SW 1271 (cell line): ENCODE data around the gene MBOAT1.

Experiments used
- DNase-seq, 2 experiments: peaks; one replicate each; lab custom pipeline; 2025; lab: John Stamatoyannopoulos, UW

The MBOAT1 gene

GRCh38 chr6:20234136-20234535 lies 21.9 kb upstream of the MBOAT1 start:
- no peak for DNase-seq

DNA sequence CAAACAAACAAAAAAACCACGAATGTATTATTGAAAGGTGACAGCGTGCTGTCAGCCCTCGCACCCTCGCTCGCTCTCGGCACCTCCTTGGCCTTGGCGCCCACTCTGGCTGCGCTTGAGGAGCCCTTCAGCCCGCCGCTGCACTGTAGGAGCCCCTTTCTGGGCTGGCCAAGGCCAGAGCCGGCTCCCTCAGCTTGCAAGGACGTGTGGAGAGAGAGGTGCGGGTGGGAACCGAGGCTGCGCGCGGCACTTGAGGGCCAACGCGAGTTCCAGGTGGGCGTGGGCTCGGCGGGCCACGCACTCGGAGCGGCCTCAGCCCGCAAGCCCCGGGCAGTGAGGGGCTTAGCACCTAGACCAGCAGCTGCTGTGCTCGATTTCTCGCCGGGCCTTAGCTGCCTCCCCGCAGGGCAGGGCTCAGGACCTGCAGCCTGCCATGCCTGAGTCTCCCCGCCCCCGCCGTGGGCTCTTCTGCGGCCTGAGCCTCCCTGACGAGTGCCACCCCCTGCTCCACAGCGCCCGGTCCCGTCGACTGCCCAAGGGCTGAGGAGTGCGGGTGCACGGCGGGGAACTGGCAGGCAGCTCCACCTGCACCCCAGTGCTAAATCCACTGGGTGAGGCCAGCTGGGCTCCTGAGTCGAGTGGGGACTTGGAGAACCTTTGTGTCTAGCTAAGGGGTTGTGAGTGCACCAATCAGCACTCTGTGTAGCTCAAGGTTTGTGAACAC lies 20.9 kb upstream of the MBOAT1 start:
- no peak for DNase-seq

DNA sequence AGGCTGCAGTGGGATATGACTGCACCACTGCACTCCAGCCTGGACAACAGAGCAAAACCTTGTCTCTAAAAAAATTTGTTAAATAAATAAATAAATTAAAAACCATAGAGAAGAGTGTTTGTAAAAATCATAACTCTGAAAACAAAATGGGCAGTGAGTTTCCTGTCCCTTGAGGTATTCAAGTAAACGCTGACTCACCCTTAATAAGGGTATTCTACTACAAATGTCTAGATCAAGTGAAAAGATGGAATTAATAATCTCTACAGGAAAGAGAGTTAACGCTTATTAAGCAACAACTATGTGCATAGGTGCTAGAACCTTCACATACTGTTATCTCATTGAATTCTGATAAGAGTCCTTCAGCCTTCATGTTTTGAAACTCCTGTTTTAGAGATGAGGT lies 19.9 kb upstream of the MBOAT1 start:
- no peak for DNase-seq

GRCh38 chr6:20230401-20231119 lies 18.3 kb upstream of the MBOAT1 start:
- DNase-seq, result no peak

DNA sequence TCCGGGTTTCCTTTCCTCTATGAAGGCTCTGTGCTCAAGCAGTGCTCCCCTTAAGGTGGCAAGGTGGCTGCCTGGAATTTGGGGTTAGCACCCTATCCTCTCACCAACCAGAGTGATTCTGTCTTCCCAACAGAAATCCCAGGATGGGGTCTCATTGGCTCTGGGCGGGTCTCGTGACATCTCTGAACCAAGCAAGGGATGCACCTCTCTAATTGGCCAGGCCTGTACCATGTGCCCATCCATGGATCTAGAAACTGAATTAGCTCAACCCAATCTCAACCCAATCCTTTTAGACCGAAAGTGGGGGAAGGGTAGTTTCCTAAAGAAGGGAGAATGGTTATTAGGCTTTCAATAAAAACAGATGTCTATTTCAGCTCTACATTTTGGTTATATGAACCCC lies 17.6 kb upstream of the MBOAT1 start:
- no peak for DNase-seq

DNA sequence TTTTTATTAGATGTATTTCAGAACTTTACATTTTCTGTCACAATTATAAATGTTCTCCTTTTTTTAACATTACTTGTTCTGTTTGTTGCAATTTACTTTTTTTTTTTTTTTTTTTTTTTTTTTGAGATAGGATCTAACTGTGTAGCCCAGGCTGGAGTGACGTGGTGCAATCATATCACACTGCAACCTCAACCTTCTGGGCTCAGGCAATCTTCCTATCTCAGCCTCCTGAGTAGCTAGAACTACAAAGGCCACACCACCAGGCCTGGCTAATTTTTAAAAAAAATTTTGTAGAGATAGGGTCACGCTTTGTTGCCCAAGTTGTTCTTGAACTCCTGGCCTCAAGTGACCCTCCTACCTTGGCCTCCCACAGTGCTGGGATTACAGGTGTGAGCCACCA lies 15.1 kb upstream of the MBOAT1 start:
- DNase-seq, result no peak

DNA sequence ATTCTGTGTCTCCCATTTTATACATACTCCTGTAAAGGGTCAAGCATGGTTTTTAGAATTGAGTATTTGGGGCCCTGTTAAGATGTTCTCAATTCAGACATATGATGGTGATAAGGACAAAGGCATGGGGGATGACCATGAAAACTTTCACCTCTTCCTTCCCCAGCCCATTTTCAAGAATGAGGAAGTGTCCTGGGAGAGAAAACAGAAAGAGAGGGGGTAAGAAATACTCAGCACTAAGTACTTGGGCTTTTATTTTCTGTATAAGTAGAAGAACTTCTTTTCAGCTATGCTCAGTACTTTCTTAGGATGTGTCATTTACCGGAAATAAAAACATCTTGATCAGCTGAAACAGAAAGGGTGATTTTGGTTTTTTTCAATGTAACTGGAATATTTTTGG lies 10.9 kb upstream of the MBOAT1 start:
- DNase-seq, result no peak

- no peak for DNase-seq
Measured at GRCh38 chr6:20221421-20221820, 9.2 kb upstream of the MBOAT1 start.

DNA sequence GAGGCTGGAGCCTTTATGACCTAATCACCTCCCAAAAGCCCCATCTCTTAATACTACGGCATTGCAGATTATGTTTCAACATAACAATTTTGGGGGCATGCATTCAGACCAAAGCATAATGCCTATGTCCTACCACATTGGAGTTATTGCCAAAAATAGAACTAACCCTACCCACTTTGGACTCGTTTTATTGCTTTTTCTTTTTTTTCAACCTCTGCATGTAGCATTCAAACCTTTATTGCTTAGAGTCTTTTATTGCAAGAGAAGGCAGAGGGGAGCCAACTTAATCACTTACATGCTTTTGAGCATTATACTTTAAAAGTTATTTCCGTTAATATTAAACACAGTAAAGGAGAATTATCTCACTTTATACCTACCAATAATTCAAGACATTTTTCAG lies 8.1 kb upstream of the MBOAT1 start:
- DNase-seq, result no peak

GRCh38 chr6:20217891-20218290 lies 5.6 kb upstream of the MBOAT1 start:
- no peak for DNase-seq

- no peak for DNase-seq
Measured at GRCh38 chr6:20217324-20217855, 5.1 kb upstream of the MBOAT1 start.

GRCh38 chr6:20215310-20215709 lies 3.0 kb upstream of the MBOAT1 start:
- no peak for DNase-seq

DNA sequence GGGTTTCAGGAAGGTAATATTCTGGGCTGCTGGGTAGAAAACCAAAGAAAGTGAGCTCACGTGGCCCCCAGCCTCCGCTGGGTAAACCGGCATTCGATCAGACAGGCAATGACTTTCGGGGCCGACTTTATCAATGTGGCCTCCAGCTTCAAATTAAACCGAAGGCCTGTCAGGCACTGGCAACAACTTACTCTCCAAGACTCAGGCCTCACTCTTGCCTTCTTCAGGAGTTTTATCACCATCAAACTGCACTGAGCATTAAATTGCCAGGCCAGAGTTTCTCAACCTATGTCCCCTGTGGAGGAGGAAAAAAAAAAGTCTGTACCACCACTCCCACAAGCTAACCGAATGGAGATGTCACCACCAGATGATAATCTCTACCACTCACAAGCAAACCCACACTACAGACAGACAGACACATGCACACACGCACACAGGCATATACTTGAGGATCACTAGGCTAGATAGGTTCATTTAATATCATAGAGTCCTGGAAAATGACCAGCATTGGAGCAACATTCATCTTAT lies 1.1 kb upstream of the MBOAT1 start:
- no peak for DNase-seq

GRCh38 chr6:20211941-20212391 lies 303 bp downstream of the MBOAT1 start:
- DNase-seq, result peak in 1 of 2 experiments; percentile 74

DNA sequence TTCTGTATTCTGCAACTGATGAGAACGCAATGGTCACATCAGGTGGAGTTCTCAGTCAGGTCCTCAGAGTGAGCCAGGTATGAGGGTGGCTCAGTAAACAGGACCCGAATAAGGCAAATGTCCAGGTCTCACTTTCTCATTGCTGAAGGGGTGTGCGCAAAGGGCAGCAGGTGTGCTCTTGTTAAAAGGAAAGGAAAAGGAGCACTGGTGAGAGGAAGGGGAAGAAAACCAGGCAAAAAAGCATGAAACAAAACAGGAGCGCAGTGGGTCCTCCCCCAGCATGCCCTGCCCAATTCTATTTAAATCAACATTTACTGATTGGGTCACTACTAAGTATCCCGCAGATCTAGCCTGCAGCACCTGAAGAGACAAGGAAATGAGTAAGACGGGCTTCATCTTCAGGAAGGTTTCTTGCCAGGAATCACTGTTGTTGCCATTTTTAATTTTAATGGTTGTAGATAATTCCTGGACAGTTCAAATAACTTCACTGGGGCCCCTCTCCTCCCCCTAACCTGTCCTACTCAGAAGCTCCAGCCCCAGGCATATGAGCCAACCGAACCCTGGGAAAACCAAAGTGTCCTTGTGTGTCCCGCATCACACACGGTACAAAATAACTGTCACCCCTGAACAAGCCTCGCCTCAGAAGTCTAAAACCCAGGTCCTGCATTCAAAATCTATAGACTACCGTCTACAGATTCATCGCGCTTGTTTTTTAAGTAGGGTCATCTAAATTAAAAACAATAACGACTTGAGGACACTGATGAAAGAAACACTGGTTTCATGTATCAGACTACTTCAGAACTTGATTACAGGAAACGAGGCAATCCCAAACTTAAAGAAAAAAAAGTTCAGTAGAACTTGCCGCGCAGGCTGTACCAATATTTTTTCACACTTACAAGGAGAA lies 980 bp downstream of the MBOAT1 start:
- DNase-seq, result no peak

GRCh38 chr6:20210158-20210557 lies 2.1 kb downstream of the MBOAT1 start:
- no peak for DNase-seq

DNA sequence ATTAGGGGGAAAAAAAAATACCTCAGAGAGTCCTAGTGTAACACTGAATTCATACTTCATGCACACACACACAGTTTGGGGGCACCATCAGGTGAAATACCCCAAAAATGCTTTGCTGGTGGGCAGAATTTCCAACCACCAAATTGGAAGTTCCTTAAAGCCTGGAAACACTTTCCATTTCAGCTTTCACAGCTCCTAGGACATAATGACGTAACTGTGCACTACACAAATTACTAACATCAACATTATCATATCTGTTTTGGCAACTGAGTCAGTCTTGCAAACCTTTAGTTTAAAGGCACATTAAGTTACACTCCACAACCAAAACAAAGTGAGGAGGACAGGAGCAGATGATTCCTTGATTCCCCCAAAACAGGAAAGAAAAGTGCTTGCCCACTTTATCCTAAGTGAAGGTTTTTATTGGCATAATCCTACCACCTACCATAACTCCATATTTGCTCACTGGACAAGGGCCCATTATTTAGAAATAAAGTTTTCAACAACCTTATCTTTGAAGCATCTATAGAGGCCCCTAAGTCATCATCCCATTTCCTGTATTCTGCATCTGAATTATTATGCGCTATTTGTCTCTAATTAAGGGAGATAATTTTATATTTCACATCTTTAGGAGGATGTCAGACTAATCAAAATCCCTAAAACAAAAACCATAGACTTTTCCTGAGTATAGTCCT lies 3.4 kb downstream of the MBOAT1 start:
- DNase-seq, result no peak

DNA sequence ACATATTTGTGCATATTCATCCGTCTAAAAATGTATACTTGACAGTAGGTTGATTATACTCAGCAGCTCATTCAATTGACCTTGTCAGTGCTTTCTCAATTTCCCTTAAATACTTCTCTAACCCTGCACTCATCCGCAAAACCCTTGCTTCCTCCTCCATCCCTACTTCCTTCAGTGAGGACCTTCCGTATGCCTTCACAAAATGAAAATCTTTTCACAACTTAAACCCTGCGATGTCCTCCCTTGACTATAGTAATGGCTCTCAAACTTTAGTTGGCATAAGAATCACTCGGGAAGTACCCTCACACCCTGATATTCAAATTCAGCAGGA lies 5.2 kb downstream of the MBOAT1 start:
- DNase-seq, result no peak

DNA sequence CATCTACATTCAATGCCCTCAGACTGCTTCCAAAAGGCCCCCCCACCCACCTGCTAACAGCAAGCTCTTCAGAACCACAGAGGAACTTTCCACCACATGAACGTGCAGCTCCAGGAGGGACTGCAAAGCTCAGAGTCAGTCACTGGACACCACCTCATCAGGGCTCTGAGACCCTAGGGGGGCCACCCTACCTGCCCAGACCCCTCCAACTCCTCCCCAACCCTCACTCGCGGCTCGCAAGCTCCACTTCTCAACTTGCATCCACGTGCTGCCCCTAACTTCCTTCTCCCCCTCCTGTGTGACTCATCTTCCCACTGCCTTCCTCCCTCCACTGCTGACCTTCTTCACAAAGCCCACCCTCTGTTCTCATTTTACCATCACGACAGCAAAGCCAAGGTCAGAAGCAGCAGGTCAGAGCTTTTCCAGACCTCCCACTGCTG lies 6.5 kb downstream of the MBOAT1 start:
- DNase-seq, result no peak

DNA sequence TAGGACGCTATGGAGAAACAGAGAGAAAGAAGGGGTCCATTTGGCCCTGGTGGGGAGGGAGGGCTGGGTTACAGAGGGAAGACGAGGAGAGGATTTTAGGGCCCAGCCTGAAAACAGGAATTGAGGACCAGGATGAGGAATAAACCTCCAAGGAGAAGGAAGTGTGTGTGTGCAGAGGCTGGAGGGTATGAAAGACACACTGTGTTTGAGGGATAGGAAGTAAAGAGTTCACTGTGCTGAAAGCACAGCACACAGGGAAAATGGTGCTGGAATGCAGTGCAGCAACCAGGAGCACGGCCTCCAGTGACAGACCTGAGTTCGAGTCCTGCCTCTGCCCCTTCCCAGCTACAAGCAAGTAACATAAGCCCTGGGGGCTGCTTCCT lies 7.8 kb downstream of the MBOAT1 start:
- DNase-seq, result no peak
